Muscle of back (tissue), 11 donors: ENCODE measurements around the gene KCNA3. TPM values are rescaled to one million over a fixed set of nuclear protein-coding genes. Genes with fewer than 3 reads are reported as not detected.
"Not testable (repeated sequence)": the region's sequence is repeated elsewhere in the genome, so short reads cannot be mapped to it uniquely, and the experiment has no call there.

ENCODE experiments used
- DNase-seq, 3 donors: peaks; one replicate each; pipeline versions ENCODE4 v3.0.0 to v3.0.0-alpha.2; 2013
- polyA plus RNA-seq, 10 donors: library from polyadenylated mRNA; unstranded; fragments of 120-200 nt; gene quantifications; one replicate each; pipeline ENCODE4 v1.2.1, GENCODE V29; 2013; ENCODE audit not compliant: insufficient read length in 10 of 10

Gene KCNA3
- polyA plus RNA-seq, 10 donors: 0.08 to 2.9 (median 0.23) TPM

DNA sequence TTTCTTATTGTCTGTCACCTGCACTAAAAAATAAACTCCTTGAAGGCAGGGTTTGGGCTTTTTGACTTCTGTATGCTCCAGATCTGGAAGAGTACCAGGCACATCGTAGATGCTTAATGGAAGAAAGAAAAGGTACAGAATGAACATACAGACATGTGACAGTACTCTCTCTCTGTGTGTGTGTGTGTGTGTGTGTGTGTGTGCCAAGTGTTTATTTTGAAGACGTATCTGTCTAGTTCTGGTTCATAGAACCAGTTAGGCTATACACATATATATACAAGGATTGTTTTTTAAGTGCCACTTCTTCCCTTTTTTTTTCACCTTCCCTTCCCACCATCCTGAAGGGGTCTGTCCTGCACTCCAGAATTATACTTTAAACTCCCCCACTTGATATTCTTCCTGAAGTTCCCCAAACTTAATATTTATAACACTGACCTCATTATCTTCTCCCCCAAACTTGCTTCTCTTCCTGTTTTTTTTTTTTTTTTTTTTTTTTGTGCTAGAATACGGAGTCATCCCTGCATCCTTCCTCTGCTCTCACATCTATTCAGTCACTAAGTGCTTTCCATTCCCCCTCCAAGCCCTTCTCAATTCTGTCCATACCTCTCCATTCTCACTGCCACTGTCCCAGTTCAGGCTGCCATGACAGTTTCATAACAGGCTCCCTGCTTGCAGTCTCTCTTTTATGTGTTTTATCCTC is 5.4 kb upstream of the KCNA3 start:
- DNase-seq: no peak

DNA sequence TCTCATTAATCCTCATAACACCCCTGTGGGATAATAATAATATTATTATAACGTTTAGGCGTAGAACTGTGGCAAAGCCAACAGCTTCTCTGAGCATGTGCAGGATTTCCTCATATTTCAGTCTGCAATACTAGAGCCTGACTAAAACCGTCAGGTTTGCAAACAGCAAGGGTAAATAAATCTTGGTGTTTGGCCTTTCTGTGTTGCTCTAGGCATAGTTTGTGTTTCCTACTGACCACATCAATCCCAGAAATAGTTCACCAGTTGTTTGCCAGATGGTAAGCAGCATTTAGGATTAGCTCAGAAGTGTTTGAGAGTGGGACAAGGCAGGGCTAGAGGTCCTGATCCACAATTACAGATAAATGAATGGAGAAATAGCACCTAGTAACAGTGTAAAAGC is 2.8 kb upstream of the KCNA3 start:
- DNase-seq: no peak

DNA sequence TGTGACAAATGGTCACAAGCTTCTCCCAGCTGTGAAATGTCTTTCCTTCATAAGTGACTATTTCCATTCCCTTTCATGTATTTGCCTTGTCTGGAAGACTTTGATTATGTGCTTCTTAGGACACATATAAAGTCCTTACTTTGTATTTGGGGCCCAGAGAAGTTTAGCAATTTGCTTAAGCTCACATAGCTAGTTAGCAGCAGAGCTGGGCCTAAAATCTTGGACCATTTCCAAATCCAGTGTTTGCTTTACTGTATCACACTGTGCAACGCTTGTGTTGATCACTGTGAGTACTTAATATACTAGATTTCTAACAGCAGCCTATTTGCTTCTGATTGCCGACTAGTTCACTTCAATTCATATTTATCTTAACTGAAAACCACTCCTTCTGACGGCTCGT is 2.2 kb upstream of the KCNA3 start:
- no peak for DNase-seq

DNA sequence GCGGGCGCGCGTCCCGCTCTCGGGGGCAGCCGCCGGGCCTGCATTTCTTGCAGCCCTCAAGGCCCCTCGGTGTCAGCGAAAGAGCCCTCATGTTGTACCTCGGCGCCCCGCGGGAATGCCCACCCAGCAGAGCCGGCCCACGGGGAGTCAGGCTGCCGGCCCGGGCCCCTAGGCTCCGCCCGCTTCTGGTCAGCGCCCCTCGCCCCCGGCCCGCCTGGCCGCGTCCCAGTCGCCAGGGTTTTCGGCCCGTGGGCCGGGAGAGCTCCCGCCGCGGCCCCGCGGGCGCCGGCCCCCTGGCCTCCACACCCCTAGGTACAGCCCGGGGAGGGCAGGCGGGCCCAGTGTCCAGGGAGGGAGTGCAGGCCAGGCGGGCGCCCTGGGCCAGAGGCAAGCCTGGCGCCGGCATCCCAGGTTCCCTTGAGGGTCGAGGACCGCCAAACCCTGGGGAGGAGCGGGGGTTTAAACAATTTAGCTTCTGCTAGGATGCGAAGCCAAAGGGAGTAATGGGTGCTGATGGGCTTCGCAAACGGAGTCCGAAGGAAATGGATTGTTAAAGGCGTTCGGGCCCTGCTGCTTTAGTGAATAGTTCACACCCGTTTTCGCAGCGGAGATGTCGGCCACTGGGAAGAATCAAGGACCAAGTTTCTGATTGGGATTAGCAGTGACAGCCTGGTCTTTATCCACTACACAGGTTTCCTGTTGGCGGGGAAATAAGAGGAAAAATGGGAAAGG is 486 bp upstream of the KCNA3 start:
- no peak for DNase-seq

DNA sequence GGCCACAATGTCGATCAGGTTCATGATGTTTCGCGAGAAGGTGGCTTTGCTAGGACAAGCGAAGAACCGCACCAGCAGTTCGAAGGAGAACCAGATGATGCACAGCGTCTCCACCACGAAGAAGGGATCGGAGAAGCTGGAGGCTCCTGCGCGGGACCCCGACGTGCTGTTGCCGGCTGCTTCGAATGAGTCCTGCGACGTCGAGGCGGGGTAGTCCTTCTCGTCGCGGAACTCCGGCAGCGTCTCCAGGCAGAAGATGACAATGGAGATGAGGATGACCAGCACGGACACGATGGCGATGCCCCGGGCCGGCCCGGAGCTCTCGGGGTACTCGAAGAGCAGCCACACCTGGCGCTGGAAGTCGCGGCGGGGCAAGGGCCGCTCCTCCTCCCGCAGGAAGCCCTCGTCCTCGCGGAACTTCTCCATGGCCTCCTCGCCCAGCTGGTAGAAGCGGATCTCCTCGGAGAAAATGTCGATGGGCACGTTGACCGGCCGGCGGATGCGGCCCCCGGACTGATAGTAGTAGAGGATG is 869 bp downstream of the KCNA3 start:
- no peak for DNase-seq

DNA sequence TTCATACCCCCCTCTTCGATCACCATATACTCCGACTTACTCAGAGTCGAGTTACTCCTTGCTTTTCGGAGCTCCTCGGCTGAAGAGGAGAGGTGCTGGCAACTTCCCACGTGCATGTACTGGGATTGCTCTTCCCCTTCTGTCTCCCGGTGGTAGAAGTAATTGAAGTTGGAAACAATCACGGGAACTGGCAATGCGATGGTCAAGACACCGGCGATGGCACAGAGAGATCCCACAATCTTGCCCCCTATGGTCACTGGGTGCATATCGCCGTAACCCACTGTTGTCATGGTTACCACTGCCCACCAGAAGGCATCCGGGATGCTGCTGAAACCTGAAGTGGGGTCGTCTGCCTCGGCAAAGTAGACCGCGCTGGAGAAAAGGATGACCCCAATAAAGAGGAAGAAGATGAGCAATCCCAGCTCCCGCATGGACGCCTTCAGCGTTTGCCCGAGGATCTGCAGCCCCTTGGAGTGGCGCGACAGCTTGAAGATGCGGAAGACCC is 1.5 kb downstream of the KCNA3 start:
- DNase-seq: no peak

DNA sequence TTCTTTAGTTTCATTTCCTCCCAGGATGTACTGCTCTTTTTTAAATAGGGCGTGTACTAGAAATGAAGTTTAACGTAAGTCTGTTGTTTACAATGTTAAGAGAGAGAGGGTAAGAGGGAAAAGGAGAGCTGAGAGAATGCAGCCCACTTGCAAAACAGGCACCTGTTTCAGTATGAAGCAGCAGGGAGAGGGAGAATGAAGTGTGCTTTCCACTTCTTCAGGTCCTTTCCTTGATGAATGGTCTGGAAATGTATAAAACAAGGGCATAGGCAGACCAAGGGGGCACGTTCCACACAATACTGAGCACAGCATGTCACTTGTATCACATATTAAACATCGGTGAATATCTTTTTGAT is 2.0 kb downstream of the KCNA3 start:
- DNase-seq: no peak

DNA sequence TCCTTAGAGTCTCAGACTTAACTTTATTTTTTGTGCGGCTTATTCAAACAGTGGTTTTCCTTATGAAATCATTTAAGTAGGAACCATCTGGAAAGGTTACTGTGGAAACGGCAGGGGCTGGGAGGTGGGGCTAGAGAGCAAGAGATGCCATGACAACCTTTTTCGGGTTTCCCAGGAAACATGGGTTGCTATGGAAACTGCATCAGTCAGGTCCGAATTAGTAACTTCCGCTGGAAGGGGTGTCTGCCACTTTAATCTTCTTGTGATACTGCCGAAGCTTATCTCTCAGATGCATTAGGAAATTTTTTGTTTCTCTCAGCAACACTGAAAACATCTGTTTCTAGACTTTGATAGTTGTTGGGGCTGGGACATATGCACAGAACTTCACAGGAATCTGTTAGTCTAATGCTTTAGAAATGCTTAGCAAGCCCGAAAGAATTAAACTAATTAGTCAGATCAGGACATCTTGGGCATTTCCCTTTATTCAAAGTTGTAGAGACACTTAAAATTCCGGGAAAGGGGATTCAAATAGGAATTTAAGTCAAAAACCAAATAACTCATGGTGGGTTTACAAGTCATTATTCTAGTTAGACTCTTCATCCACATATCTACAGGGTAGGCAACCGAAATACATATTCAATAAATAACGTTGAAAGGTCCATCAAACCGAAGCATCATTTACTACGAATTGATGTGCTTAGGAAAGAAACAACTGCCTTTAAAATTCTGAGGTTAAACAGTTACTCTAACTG is 2.6 kb downstream of the KCNA3 start:
- DNase-seq: no peak

DNA sequence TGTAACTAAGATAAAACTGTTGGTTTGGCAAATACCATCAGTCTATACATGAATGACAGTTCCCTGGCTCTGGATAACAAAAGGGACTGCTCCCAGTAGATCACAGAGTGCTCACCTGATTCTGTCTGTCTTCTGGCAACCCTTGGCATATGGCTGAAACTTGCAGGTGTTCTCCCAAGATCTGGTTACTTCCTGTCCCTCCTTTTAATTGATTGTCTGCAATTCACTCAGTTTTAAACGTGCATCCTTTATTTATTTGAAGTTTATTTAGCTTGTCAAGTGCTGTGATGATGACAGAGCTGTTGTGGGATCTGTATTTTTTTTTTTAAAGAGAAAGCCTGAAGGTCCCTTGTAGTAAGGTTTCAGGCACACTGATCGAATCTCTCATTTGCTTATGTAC is 3.4 kb downstream of the KCNA3 start:
- no peak for DNase-seq

DNA sequence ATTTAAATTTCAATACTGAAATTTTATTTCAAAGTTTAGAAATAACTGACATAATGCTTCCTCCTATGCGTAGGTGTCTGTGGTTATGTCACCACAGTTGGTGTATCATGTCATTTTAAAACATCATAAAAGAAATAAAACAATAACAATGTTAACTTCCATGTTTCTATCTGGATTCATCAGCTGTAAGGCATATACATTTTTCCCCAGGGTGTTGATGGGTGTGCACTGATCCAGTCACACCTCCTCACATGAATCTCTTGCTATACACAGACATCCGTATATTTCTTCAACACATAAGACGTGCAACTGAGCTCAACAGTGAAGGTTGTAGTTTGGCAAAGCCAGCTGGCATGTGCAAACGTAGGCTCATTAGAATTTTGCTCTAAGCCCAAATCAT is 6.2 kb downstream of the KCNA3 start:
- DNase-seq: no peak

DNA sequence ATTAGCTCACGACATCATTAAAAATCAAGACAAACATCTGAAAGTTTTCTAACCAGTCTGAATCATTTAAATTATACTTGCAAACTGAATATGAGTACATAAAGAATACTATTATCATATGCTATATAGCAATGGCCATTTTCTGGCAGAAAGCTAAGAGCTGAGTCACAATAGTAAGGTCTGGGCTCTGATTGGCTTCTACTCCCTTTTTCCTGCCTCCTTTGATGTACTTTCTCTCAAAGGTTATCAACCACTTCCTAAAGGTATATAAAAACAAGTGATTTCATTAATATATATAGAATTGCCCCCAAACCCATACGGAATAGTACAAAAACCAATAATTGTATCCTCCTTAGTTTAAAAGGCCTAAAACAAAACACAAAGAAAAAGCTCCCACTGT is 7.0 kb downstream of the KCNA3 start:
- DNase-seq: no peak

DNA sequence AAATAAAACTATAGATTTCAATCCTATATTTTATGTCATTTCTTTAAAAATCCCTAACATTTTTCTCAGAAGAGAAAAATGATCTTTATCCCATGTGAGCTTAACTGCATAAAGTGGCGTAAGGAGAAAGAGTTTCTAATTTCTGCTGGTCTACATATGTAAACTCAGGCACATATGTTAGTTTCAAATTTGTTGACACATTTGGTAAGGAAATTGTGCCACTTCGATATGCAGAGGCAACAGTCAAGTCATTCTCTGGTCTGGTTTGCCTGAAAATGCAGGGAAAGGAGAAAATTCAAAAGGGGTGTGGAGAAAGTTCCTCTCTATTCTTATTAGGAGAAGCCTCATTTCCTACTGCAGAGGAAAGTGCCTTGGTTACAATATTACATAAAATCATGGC is 11.5 kb downstream of the KCNA3 start:
- DNase-seq: no peak

DNA sequence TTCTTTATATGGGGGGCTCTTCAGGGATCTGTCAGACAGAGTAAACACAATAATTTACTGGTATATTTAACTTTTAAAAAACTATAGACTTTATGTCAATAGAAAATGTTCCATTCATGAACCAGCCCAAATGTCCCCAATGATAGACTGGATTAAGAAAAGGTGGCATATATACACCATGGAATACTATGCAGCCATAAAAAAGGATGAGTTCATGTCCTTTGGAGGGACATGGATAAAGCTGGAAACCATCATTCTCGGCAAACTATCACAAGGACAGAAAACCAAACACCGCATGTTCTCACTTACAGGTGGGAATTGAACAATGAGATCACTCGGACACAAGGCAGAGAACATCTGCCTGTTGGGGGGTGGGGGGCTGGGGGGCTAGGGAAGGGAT is 15.2 kb downstream of the KCNA3 start:
- not testable (repeated sequence) for DNase-seq

DNA sequence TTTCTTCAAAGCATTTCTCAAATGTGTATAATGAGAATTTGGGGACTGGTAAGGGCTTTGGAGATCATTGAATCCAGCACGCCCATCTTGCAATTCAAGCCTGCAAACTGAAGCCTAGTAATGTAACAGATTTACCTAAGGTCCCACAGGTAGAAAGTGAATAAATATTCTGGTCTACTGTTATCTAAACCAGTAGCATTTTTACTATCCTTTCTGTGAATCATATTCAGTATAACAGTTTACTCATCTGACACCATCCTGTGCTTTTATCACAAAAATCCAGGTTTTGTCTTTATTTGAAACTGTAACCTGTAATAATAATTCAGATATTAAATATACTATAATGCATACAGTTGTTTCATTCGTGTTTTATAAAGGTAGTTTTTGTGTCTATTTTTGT is 17.4 kb downstream of the KCNA3 start:
- DNase-seq: no peak

DNA sequence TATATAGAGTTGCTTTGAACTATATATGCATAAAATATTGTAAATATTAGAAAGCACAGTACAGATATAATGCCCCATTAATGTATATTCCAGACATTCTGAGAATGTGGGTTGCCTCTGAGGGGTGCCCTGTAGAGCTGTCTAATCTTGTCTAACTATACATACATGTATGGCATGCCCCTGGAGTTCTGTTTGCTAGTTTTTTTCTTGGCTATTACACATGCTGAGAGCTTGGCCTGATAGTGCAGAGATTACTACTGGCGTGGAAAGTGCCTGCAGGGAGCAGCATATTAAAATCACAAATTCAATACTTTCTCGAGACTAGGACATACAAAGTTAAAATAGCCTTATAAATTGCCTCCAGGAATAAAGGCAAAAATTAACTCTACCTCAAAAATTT is 24.1 kb downstream of the KCNA3 start:
- no peak for DNase-seq

DNA sequence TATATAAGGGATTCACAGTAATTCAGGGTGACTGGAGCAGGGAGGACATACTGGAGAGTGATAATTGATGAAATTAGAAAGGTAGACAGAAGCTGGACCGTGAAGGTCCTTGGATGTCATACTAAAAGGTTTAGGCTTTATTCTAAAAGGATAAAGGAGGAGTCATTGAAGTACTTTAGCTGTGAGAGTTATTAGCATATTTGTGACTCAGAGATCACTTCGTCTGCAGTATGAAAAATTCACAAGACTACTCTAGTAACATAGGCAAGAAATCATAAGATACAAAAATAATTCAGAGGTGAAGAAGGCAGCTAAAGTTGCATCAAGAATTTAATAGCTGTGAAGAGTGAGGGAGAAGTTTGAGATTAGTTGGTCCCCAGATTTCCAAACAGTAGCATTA is 26.3 kb downstream of the KCNA3 start:
- no peak for DNase-seq

DNA sequence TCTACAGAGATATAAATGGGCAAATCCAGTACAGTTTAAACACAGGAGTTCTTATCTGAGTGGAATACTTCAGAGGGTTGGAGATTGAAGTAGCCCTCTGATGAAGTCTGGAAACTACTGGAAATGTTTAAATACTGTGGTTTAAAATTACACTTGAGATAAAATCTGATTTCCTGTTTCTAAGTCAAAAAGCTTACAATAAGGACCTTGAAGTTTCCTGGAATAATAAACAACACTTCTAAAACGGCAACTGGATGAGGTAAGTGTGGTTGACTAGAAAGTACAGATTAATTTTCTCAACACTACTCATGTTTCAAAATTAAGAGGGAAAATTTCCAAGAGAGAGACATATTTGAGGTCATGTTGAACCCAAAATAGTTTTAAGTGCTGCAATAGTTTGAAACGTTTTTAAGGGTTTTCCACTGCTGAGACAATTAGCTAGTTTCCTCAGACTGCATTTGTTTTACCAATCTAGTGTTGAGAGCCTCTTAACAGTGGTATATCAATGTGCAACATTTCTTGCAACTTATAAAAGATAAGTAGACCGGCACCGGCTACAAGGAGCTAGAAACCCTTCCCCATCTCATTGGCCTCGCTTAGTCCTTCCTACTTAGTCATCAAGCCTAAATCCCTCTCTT is 27.4 kb downstream of the KCNA3 start:
- DNase-seq: no peak

DNA sequence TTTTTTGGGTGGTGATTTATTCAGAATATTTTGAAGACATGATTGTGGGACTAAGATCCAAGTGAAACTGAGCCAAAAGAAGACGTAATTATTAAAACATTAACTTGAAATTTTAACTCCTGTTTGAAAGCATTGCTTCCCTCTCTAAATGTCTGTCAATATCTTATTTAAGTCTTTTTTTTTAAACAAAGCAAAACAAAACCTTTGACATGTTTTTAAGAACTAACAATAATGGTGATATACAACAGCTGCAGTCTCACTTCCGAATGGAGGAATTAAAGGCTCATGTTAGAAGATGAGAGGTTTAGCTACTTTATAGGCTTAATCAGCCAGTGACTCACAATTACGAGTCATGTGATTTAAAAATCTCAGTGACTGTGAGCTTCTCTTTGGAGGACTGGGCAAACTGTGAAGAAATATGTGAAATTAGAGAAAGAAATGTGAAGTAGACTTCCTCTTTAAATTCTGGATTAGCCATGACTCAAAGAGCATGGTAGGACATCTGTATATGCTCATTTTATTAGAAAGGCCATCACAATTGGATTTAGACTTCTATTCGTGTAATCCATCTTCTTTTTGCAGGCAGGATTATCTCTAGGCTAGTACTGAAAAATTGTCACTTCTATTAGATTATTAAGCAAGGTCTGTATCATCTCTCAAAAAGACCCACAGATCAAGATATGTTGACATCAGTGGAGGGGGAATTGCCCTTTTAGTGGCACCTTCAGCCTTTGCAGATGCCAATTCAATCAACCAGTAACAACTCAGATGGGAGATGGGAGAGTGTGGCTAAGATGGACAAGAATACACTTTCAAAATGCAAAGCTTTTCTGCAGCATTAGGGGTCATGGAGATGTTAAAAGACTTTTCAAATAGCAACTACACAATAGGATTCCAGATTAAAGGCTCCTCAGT is 28.7 kb downstream of the KCNA3 start:
- DNase-seq: peak in 1 of 3 donors; percentile 19

DNA sequence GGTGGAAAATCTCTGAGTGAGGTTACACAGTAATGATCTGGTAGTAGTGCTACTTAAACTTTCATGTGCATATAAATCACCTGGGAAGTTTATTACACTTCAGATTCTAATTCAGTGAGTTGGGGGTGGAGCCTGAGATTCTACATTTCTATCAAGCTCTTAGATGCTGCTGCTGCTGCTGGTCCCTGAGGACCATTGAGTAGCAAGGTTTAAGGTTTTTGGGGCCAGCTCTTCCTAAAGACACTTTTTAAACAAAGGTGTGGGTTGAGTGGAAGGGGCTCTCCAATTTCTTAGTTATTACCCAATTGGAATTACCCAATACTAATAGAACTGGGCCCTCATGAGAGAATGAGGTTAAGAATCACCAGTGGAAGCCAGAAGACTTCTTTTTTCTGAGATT is 29.5 kb downstream of the KCNA3 start:
- no peak for DNase-seq

DNA sequence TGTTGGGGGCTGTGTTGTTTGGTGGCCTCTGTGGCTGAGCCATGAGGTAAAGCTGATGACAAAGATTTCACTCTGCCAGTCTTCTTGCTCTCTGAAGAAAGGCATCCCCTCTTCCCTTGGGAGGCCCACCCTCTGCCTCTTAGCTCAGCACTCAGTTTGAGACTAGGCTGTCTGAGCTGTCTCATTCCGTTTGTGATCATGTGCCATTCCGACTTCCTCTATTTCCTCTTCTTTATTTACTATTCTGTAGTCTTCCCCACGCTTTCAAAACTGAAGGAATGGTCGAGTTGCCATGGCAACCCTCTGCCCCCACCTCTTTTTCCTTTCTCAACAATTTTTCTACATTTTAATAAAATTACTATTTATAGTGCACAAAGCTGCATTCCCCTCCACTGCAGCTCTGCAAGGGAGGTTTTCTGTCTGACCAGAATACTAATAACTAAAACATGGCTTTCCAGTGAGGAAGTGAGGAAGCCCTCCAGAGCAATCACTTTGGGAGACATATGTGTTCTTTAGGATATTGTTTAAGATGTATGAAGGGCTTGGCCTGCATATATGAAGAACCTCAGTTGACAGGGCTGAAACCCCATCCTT is 30.8 kb downstream of the KCNA3 start:
- no peak for DNase-seq
